Thyroid gland (tissue), 4 donors: Measurements from ENCODE around the gene DYNC1LI2. TPM values are rescaled to one million over a fixed set of nuclear protein-coding genes. Genes with fewer than 3 reads are reported as not detected.

Experiments used
- DNase-seq, 2 donors: peaks; one replicate each; pipeline ENCODE4 v3.0.0-alpha.2; 2019
- H3K27ac ChIP-seq, 3 donors: fragments of 200-600 bp; sonication (generic); 1 replicate in 2 of 3; 2 replicates in 1 of 3; pipeline ENCODE4 v1.5.1; 2016 to 2019; ENCODE audit warnings: mild to moderate bottlenecking in 1 of 3, moderate library complexity in 1 of 3
- H3K27me3 ChIP-seq: fragments of 200-600 bp; sonication (generic); one replicate; pipeline ENCODE4 v1.5.1; 2019
- H3K36me3 ChIP-seq, 2 donors: fragments of 200-600 bp; sonication (generic); one replicate each; pipeline ENCODE4 v1.5.1; 2016 to 2019
- H3K4me1 ChIP-seq, 2 donors: fragments of 200-600 bp; sonication (generic); one replicate each; pipeline ENCODE4 v1.5.1; 2017 to 2019
- H3K4me3 ChIP-seq, 3 donors: fragments of 200-600 bp; sonication (generic); replicated peaks in 1 of 3; 1 replicate in 2 of 3; 2 replicates in 1 of 3; pipeline ENCODE4 v1.5.1; 2016; ENCODE audit warnings: mild to moderate bottlenecking in 1 of 3
- H3K9me3 ChIP-seq: fragments of 200-600 bp; sonication (generic); one replicate; pipeline ENCODE4 v1.5.1; 2017
- POLR2A ChIP-seq, 2 donors: fragments of 450-650 bp; IDR thresholded peaks; one replicate each; pipeline ENCODE4 v1.6.1; 2017; ENCODE audit warnings: antibody characterized with exemption in 2 of 2, mild to moderate bottlenecking in 2 of 2, moderate library complexity in 1 of 2
- WGBS, 2 donors: methylation state at CpG; one replicate each; pipeline ENCODE4 v1.1.5; 2017; 5-methylcytosine and 5-hydroxymethylcytosine counted together
- intact Hi-C: fragments of 100-400 bp; cut with DNase I; formaldehyde crosslinking; loops from one replicate; pipeline ENCODE4 v1.15.1; 2023
- total RNA-seq, 4 donors: library from RNA; depleted of rRNA; stranded (reverse); fragments of >200 nt; gene quantifications; one replicate each; pipeline ENCODE4 v1.2.3, GENCODE V29; 2016
- TF ChIP-seq, protein P1 (sequence below), 6 experiments: fragments of 200-600 bp in 3 of 6; fragments of 450-650 bp in 3 of 6; sonication (generic) in 3 of 6; IDR thresholded peaks; one replicate each; pipeline ENCODE4 v1.5.1; 2016 to 2019; ENCODE audit warnings: antibody characterized with exemption in 6 of 6, mild to moderate bottlenecking in 2 of 6, inconsistent platforms in 1 of 6, moderate library complexity in 1 of 6

The DYNC1LI2 gene
- total RNA-seq, 4 donors from 2014 or later: 162 to 332 (median 195) TPM

- Histone ChIP-seq H3K9me3 (no peaks in the 10 kb centered on the region), H3K4me3 (peak overlapping the region in 1 of 3 donors; percentile 0), H3K36me3 (no peaks in the 10 kb centered on the region), H3K27me3 (no peaks in the 10 kb centered on the region), H3K27ac (peak overlapping the region; percentile 94 to 99 (median 96)), H3K4me1 (peaks cover 38 to 65% of the 10 kb centered on the region in 2 donors)
- intact Hi-C loops: no loop called here
- peak; percentile 91 to 96 for DNase-seq
- peak in 1 of 2 donors; percentile 47 for TF ChIP-seq POLR2A (IDR thresholded peaks at IDR 0.05)
- TF ChIP-seq, protein P1, sequence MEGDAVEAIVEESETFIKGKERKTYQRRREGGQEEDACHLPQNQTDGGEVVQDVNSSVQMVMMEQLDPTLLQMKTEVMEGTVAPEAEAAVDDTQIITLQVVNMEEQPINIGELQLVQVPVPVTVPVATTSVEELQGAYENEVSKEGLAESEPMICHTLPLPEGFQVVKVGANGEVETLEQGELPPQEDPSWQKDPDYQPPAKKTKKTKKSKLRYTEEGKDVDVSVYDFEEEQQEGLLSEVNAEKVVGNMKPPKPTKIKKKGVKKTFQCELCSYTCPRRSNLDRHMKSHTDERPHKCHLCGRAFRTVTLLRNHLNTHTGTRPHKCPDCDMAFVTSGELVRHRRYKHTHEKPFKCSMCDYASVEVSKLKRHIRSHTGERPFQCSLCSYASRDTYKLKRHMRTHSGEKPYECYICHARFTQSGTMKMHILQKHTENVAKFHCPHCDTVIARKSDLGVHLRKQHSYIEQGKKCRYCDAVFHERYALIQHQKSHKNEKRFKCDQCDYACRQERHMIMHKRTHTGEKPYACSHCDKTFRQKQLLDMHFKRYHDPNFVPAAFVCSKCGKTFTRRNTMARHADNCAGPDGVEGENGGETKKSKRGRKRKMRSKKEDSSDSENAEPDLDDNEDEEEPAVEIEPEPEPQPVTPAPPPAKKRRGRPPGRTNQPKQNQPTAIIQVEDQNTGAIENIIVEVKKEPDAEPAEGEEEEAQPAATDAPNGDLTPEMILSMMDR (IDR thresholded peaks at IDR 0.05): peak in 1 of 6 experiments; percentile 4
- 46 to 49% methylated on average over 10 to 11 of the region's 11 CpGs for WGBS, 2 donors
Measured at GRCh38 chr16:66705790-66706505, 45.5 kb downstream of the DYNC1LI2 start.

GRCh38 chr16:66703406-66704215 lies 47.8 kb downstream of the DYNC1LI2 start:
- H3K27me3 ChIP-seq: no peaks in the 10 kb centered on the region
- H3K4me3 ChIP-seq: no peak overlapping the region
- WGBS, 2 donors: 45 to 83% methylated on average over 9 of the region's 9 CpGs
- H3K27ac ChIP-seq: peak overlapping the region; percentile 47 to 88 (median 79)
- H3K9me3 ChIP-seq: no peaks in the 10 kb centered on the region
- H3K4me1 ChIP-seq: peaks cover 43 to 81% of the 10 kb centered on the region in 2 donors
- DNase-seq: peak; percentile 37 to 41
- intact Hi-C loops: no loop called here
- H3K36me3 ChIP-seq: no peaks in the 10 kb centered on the region
- no peak for TF ChIP-seq POLR2A (IDR thresholded peaks at IDR 0.05)
- TF ChIP-seq, protein P1 (IDR thresholded peaks at IDR 0.05): no peak

GRCh38 chr16:66701516-66701915 lies 49.9 kb downstream of the DYNC1LI2 start:
- WGBS, 2 donors: 88 to 92% methylated on average over 2 of the region's 2 CpGs
- peaks cover 46 to 79% of the 10 kb centered on the region in 2 donors for H3K4me1 ChIP-seq
- H3K27ac ChIP-seq: peak overlapping the region; percentile 44 to 79 (median 65)
- H3K36me3 ChIP-seq: no peaks in the 10 kb centered on the region
- no peaks in the 10 kb centered on the region for H3K27me3 ChIP-seq
- no peaks in the 10 kb centered on the region for H3K9me3 ChIP-seq
- TF ChIP-seq, protein P1 (IDR thresholded peaks at IDR 0.05): no peak
- TF ChIP-seq POLR2A (IDR thresholded peaks at IDR 0.05): no peak
- no peak for DNase-seq
- H3K4me3 ChIP-seq: no peak overlapping the region
- intact Hi-C loops: no loop called here

DNA sequence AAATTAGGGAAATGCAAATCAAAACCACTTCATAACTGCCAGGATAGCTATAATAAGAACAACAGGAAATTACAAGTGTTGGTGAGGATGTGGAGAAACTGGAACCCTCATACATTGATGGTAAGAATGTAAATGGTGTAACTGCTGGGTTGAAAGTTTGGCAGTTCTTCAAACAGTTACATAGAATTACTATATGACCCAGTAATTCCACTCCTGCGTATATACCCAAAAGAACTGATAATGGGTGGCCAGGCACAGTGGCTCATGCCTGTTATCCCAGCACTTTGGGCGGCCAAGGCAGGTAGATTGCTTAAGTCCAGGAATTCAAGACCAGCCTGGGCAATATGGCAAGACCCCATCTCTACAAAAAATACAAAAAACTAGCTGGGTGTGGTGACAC lies 50.4 kb downstream of the DYNC1LI2 start:
- TF ChIP-seq, protein P1 (IDR thresholded peaks at IDR 0.05): no peak
- TF ChIP-seq POLR2A (IDR thresholded peaks at IDR 0.05): no peak
- Histone ChIP-seq H3K4me3 (no peak overlapping the region), H3K27ac (peak overlapping the region; percentile 44 to 79 (median 65)), H3K36me3 (no peaks in the 10 kb centered on the region), H3K4me1 (peaks cover 41 to 74% of the 10 kb centered on the region in 2 donors), H3K9me3 (no peaks in the 10 kb centered on the region), H3K27me3 (no peaks in the 10 kb centered on the region)
- WGBS, 2 donors: 96 to 97% methylated on average over 2 of the region's 2 CpGs
- intact Hi-C loops: no loop called here
- no peak for DNase-seq
